ENCODE measurements around the gene PROCA1. TPM values are rescaled to one million over a fixed set of nuclear protein-coding genes. Genes with fewer than 3 reads are reported as not detected.
A peak's percentile ranks its signal among the peaks of the same experiment; 100 is the strongest.

The PROCA1 gene
- total RNA-seq, 4 donors from 2014 or later: 2.6 to 3.6 TPM; not detected in 2

DNA sequence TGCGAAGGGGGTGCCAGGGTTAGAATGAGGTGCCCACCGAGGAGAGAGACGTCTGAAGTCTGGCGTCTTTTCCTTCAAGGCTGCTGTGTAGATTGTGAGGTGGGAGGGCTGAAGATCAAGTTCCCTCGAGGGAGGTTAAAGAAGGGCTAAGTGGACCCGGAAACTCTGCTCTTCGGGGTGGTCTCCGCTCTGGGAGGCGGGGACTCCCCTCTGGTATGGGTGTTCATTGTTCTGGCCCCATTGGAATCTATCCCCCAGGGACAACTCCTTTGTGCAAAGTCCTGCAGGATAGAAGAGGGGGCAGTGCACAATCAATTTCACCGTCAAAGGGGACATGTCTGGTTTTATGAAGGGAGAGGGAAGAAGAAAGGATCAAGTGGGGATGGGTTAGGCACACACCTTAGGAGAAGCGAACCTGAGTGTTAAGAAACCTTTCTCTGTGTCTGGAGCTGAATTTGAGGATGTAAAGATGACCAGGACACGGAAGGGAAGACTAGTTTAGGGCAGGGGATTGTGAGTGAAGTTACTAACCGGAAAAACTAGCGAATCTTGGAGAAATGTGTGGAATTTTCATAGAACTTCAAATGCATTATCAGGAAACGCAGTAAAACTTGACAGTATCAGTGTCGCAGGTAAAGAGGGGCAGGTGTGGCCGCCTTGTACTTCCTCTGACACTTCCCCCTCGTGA is 6.8 kb upstream of the PROCA1 start:
- TF ChIP-seq POLR2A (IDR thresholded peaks at IDR 0.05): no peak
- TF ChIP-seq, protein P1, sequence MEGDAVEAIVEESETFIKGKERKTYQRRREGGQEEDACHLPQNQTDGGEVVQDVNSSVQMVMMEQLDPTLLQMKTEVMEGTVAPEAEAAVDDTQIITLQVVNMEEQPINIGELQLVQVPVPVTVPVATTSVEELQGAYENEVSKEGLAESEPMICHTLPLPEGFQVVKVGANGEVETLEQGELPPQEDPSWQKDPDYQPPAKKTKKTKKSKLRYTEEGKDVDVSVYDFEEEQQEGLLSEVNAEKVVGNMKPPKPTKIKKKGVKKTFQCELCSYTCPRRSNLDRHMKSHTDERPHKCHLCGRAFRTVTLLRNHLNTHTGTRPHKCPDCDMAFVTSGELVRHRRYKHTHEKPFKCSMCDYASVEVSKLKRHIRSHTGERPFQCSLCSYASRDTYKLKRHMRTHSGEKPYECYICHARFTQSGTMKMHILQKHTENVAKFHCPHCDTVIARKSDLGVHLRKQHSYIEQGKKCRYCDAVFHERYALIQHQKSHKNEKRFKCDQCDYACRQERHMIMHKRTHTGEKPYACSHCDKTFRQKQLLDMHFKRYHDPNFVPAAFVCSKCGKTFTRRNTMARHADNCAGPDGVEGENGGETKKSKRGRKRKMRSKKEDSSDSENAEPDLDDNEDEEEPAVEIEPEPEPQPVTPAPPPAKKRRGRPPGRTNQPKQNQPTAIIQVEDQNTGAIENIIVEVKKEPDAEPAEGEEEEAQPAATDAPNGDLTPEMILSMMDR (IDR thresholded peaks at IDR 0.05): no peak
- H3K4me3 ChIP-seq: peak overlapping the region; percentile 84 to 97
- intact Hi-C loops (cut with DNase I; ENCODE audit: low total_unique reads): no loop called here
- no peaks in the 10 kb centered on the region for H3K36me3 ChIP-seq
- DNase-seq: no peak
- peak overlapping the region; percentile 92 to 94 for H3K27ac ChIP-seq
- H3K4me1 ChIP-seq: peaks cover 5 to 22% of the 10 kb centered on the region in 2 donors
- no peaks in the 10 kb centered on the region for H3K9me3 ChIP-seq
- H3K27me3 ChIP-seq: no peaks in the 10 kb centered on the region

DNA sequence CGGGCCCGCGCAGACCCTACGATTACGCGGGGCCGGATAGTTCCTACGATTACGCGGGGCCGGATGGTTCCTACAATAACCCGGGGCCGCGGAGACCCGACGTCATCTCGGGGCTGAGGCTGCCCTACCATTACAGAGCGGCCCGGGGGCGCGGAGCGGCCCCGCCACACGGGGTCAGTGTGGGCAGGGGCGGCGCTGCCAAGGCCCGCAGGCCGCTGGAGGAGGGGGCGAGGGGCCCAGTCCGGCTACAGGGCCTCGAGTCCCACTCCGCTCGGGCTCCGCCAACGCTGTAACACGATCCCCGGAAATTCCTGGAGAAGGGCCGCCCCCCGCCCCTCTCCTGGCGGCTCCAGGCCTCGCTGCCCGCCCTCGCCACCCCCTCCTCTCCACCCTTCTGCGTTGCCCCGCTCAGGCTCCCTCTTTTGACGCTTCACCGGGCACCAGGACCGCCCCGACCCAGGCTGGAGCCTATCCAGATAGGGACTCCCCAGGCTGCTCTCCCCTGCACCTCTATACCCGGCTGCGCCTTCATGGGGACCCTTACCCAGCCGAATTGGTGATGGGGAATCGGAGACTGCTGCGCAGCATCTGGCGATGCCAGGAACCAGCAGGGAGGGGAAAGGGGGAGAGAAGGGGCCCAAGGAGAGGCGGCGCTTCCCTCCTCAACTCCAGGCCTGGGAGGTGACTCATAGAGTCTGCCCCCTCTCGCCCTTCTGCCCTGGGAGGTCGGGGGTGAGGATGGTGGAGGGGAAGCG is 6.1 kb upstream of the PROCA1 start, which contains the start of gene RAB34:
Gene RAB34, minus strand, starts transcription at position 291 of the 755 bp plus-strand sequence. CDS start 602 bp downstream, outside the sequence.
- Histone ChIP-seq H3K27me3 (no peaks in the 10 kb centered on the region), H3K4me3 (peak within 1 kb of the TSS; percentile 84 to 97), H3K4me1 (peaks cover 5 to 22% of the 10 kb centered on the region in 2 donors), H3K36me3 (no peaks in the 10 kb centered on the region), H3K27ac (peak within 1 kb of the TSS; percentile 92 to 94), H3K9me3 (no peaks in the 10 kb centered on the region)
- TF ChIP-seq POLR2A (IDR thresholded peaks at IDR 0.05): peak in 1 of 2 donors; percentile 71
- TF ChIP-seq, protein P1 (IDR thresholded peaks at IDR 0.05): peak in 2 of 4 experiments; percentile 15 to 41
- intact Hi-C loops (cut with DNase I; ENCODE audit: low total_unique reads): no loop called here
- peak; percentile 86 to 87 for DNase-seq

DNA sequence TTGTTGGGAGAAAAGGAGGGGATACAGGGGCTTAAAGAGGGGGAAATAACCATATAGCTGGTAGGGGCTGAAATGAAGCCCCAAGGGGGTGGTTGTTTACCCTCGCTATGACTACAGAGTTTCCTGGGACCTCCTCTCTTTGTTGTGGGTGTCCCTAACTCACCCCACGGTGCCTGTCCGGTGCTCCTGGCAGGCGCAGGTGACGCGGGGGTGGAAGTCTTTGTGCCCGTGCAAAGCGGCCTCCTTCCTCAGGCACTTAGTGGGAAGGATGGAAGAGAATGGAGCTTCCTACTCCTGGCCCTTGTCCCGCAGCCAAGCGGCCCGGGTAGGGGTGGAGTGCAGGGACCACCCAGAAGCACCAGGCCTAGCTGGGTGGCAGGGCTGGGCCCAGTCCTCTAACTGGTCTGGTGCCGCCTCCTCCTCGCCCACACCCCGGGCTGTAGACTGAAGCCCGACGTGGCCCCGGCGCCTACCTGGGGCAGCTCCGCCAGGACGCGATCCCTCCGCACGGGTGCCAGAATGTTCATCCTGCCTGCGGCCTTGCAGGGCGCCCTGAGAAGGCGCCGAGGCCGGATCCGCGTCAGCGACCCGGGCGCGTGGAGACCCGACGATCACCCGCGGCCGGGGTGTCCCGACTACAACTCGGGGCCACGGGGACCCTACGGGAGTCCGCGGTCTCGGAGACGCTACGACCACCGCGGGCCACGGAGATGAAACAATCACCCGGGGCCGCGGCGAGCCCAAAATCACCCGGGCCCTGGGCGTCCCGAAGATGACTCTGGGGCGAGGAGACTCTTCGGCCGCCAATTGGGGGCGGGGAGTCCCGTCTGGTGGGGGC is 5.3 kb upstream of the PROCA1 start:
- no peaks in the 10 kb centered on the region for H3K27me3 ChIP-seq
- DNase-seq: peak in 1 of 2 donors; percentile 58
- H3K4me1 ChIP-seq: peaks cover 5 to 18% of the 10 kb centered on the region in 2 donors
- TF ChIP-seq POLR2A (IDR thresholded peaks at IDR 0.05): no peak
- TF ChIP-seq, protein P1 (IDR thresholded peaks at IDR 0.05): no peak
- peak overlapping the region; percentile 54 to 84 for H3K4me3 ChIP-seq
- H3K27ac ChIP-seq: peak overlapping the region; percentile 92 to 94
- no peaks in the 10 kb centered on the region for H3K36me3 ChIP-seq
- no peaks in the 10 kb centered on the region for H3K9me3 ChIP-seq
- intact Hi-C loops (cut with DNase I; ENCODE audit: low total_unique reads): no loop called here

DNA sequence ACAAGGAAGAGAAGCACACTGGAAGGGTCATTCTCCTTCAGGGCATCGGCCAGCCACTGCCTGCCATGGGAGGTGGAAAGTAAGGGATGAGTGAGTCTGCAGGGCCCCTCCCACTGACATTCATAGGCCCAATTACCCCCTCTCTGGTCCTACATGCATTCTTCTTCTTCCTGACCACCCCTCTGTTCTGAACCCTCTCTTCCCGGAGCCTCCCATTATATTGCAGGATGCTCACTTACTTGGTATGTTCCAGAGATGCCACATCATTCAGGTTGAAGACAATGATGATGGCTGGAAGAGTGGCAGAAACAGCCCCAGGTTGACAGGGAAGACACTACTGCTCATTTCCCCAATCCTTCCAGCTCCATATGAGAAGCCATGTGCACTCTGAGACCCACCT is 3.5 kb upstream of the PROCA1 start:
- no peak for DNase-seq
- intact Hi-C loops (cut with DNase I; ENCODE audit: low total_unique reads): no loop called here
- Histone ChIP-seq H3K27me3 (no peaks in the 10 kb centered on the region), H3K4me1 (peaks cover 0 to under 1% of the 10 kb centered on the region in 2 donors), H3K4me3 (no peak overlapping the region), H3K36me3 (no peaks in the 10 kb centered on the region), H3K27ac (no peak overlapping the region), H3K9me3 (no peaks in the 10 kb centered on the region)
- TF ChIP-seq, protein P1 (IDR thresholded peaks at IDR 0.05): no peak
- TF ChIP-seq POLR2A (IDR thresholded peaks at IDR 0.05): no peak
